ENCODE measurements around the gene B4GALNT3. TPM values are rescaled to one million over a fixed set of nuclear protein-coding genes. Genes with fewer than 3 reads are reported as not detected.

The B4GALNT3 gene
- total RNA-seq, 1 donor from 2014 or later = 32.5 TPM

DNA sequence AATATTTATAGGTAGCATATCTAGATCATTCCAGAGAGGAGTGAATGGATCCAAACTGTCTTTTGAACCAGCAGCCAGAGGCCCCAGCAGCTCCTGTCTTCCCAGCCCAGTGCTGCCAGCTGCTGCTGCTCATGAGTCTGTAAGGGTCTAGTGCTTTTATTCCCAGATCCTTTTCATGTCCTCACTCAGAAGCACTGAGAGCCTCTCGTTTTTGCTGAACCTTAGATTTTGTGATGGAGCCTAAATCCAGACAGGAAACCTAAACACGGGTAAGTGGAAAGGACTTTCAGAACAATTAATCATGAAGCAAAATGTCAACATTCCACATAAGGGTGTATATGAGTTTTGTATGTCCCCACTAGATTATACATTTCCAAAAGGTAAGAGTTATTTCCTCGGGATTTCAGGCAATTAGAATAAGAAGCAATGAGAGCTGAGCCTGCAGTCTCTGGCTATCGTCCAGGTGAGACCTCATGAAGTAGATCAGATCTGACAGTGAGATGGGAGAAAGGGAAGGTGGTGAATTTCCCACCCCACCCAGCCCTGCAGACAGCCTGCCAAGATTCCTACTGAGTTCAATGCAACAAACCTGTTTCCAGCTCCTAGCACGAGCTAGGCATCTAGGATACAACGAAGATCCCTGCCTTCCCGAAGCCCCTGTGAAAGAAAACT is 119.1 kb downstream of the B4GALNT3 start:
- peaks cover 16% of the 10 kb centered on the region for H3K4me1 Mint-ChIP-seq (ENCODE audit: unreplicated experiment)
- peaks cover 5% of the 10 kb centered on the region for H3K9me3 Mint-ChIP-seq
- H3K4me3 Mint-ChIP-seq = no peak overlapping the region
- DNase-seq (ENCODE audit: extremely low spot score, unreplicated experiment) = no peak
- H3K27me3 Mint-ChIP-seq = peaks cover 7% of the 10 kb centered on the region
- peaks cover 4% of the 10 kb centered on the region for H3K36me3 Mint-ChIP-seq
- TF ChIP-seq, protein P1, sequence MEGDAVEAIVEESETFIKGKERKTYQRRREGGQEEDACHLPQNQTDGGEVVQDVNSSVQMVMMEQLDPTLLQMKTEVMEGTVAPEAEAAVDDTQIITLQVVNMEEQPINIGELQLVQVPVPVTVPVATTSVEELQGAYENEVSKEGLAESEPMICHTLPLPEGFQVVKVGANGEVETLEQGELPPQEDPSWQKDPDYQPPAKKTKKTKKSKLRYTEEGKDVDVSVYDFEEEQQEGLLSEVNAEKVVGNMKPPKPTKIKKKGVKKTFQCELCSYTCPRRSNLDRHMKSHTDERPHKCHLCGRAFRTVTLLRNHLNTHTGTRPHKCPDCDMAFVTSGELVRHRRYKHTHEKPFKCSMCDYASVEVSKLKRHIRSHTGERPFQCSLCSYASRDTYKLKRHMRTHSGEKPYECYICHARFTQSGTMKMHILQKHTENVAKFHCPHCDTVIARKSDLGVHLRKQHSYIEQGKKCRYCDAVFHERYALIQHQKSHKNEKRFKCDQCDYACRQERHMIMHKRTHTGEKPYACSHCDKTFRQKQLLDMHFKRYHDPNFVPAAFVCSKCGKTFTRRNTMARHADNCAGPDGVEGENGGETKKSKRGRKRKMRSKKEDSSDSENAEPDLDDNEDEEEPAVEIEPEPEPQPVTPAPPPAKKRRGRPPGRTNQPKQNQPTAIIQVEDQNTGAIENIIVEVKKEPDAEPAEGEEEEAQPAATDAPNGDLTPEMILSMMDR (conservative IDR thresholded peaks at IDR 0.05) = no peak
- peak overlapping the region; percentile 54 for H3K27ac Mint-ChIP-seq

DNA sequence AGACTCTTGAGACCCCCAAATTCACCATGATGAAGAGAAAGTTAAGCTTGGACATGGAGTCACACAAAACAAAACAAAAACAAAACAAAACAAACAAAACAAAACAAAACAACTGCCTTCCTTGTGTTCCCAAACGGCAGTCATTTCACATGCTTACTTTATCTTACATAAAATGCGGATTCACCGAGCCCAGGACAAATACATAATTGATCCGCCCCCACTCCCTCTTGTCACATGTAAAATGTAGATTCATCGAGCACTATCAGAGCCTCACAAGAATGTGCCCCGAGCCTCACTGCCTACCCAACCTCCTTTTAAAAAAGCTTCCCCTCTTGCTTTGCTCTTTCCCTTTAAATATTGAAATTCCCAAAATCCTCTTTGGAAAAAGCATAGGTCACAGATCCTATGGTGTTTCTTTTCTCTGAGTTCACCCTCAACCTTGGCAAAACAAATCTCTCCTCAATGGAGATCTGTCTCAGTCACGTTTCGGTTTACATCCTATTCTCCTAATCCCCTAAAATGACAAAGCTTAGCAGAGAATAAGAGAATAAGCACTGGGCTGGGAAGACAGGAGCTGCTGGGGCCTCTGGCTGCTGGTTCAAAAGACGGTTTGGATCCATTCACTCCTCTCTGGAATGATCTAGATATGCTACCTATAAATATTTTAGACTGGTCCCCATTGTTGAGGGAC is 119.8 kb downstream of the B4GALNT3 start:
- TF ChIP-seq, protein P1 (conservative IDR thresholded peaks at IDR 0.05) = no peak
- Mint-ChIP-seq H3K4me3 (no peak overlapping the region), H3K27ac (peak overlapping the region; percentile 54), H3K27me3 (peaks cover 7% of the 10 kb centered on the region), H3K4me1 (ENCODE audit: unreplicated experiment) (peaks cover 16% of the 10 kb centered on the region), H3K9me3 (peaks cover 4% of the 10 kb centered on the region), H3K36me3 (peaks cover under 1% of the 10 kb centered on the region)
- DNase-seq (ENCODE audit: extremely low spot score, unreplicated experiment) = no peak

DNA sequence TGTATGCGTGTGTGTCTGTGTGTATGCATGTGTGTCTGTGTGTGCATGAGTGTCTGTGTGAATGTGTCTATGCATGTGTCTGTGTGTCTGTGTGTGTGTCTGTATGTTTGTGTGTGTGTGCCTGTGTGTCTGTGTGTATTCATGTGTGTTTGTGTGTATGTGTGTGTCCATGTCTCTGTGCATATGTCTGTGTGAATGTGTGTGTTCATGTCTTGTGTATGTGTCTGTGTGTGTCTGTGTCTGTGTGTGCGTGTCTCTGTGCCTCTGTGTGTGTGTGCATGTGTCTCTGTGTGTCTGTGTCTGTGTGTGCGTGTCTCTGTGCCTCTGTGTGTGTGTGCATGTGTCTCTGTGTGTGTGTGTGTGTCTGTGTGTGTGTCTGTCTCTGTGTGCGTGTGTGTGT is 121.1 kb downstream of the B4GALNT3 start:
- no peak overlapping the region for H3K27ac Mint-ChIP-seq

DNA sequence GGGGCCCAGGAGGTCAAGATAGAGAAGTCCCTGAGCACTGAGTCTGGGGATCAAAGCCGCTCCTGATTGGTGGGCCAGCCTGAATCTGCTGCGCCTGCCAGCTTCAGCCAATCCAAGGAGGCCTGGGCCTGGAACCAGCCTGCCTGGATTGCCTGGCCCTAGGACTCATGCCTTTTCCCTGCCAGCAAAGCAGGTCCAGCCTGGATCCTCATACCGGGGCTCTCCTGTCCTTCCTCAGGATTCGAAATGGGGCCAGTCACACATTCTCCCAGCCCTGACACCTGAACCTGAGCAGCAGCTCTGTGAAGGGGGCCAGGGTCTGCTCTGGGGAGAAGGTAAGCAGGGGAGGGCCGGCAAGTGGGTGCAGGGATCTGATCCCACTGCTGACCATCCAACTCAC is 121.6 kb downstream of the B4GALNT3 start:
- H3K27me3 Mint-ChIP-seq = peaks cover 7% of the 10 kb centered on the region
- TF ChIP-seq, protein P1 (conservative IDR thresholded peaks at IDR 0.05) = no peak
- H3K4me3 Mint-ChIP-seq = no peak overlapping the region
- no peaks in the 10 kb centered on the region for H3K9me3 Mint-ChIP-seq
- H3K36me3 Mint-ChIP-seq = no peaks in the 10 kb centered on the region
- peaks cover 16% of the 10 kb centered on the region for H3K4me1 Mint-ChIP-seq (ENCODE audit: unreplicated experiment)
- no peak overlapping the region for H3K27ac Mint-ChIP-seq
- no peak for DNase-seq (ENCODE audit: extremely low spot score, unreplicated experiment)

More for the DNA sequence above, 121.1 kb downstream of the B4GALNT3 start:
- no peaks in the 10 kb centered on the region for H3K36me3 Mint-ChIP-seq
- no peaks in the 10 kb centered on the region for H3K9me3 Mint-ChIP-seq
- H3K4me3 Mint-ChIP-seq = no peak overlapping the region
- H3K4me1 Mint-ChIP-seq (ENCODE audit: unreplicated experiment) = peaks cover 16% of the 10 kb centered on the region
- peaks cover 7% of the 10 kb centered on the region for H3K27me3 Mint-ChIP-seq
- DNase-seq (ENCODE audit: extremely low spot score, unreplicated experiment) = no peak
- TF ChIP-seq, protein P1 (conservative IDR thresholded peaks at IDR 0.05) = no peak

DNA sequence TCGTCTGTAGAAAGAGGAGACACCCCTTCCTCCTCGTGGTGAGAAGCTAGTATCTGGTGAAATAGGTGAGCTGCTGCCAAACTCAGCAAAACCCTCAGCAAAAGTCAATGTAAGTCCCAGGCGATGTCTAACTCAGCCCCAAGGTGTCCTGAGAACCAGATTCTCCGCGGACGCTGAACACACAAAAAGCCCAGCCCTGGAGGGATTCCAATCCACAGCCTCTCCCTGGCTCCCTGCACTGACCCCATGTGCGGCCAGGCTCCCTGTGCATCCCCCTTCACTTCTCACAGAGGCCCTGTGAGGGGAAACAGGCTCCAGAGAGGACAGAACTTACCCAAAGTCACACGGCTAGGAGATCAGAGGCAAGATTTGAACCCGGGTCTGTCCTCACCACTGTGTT is 122.0 kb downstream of the B4GALNT3 start:
- peaks cover 16% of the 10 kb centered on the region for H3K4me1 Mint-ChIP-seq (ENCODE audit: unreplicated experiment)
- no peak overlapping the region for H3K4me3 Mint-ChIP-seq
- TF ChIP-seq, protein P1 (conservative IDR thresholded peaks at IDR 0.05) = no peak
- no peak for DNase-seq (ENCODE audit: extremely low spot score, unreplicated experiment)
- no peaks in the 10 kb centered on the region for H3K36me3 Mint-ChIP-seq
- no peak overlapping the region for H3K27ac Mint-ChIP-seq
- H3K27me3 Mint-ChIP-seq = peaks cover 7% of the 10 kb centered on the region
- no peaks in the 10 kb centered on the region for H3K9me3 Mint-ChIP-seq

Measured in type B pancreatic cell (in vitro differentiated cells).